GM18868 (cell line): Measurements from ENCODE around the gene SAMD10.
A peak's percentile ranks its signal among the peaks of the same experiment; 100 is the strongest.

Source experiments
- ATAC-seq: cut with Tn5 transposase; IDR thresholded peaks from one replicate; pipeline ENCODE4 v1.9.1; 2021; ENCODE audit warnings: mild to moderate bottlenecking, moderate library complexity; ENCODE audit not compliant: unreplicated experiment

Gene SAMD10

GRCh38 chr20:63957690-63958441, 21.6 kb downstream of the SAMD10 start:
- no peak for ATAC-seq

- no peak for ATAC-seq
These were observed 22.3 kb downstream of the SAMD10 start for GRCh38 chr20:63957004-63957689.

DNA sequence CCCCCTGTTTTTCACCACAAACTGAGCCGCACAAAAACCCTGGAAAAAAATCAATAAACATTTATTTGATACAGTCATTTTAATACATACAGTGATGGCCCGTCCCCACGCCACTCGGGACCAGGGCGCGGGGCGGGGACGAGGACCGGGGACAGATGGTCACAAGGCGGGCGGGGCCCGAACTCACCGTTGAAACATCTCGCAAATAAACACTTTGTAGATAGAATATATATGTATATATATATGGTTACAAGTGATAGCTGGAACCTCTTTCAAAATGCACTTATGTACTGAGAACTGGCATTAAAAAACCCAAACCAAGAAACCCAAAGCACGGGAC, 22.8 kb downstream of the SAMD10 start:
- no peak for ATAC-seq

DNA sequence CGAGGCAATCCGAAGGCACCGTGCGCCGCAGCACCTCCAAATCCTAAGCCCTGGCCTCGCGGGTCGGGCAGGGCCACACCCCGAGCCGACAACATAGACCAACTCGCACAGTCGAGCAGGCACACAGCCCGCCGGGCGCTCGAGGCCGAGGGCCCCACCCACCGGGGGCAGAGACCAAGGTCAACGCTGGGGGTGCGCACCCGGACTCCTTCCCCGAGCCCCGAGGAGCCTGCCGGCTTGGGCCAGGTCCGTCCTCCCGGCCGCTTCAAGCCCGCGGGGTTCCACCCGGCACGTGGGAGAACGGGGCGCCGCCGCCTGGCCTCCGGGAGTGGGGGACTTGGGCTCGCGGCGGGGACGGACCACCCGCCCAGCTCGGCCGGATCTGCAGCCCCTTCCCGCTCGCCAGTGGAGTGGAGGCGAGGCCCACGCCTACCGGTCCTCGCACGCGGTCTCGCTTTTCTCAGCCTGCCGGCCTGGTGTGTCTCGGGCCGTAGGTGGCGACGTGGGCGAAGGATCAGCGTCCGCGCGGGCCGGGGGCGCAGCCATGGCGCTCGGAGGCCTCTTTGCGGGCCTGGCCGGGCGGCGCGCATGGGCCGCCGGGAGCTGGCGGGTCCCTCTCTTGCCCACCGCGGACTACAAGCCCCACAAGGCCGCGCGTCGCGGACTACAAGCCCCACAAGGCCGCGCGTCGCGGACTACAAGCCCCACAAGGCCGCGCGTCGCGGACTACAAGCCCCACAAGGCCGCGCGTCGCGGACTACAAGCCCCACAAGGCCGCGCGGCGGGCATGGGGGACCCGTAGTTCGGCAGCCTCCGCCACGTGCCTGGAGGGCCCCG, 23.4 kb downstream of the SAMD10 start, which contains the start of gene UCKL1:
Gene UCKL1 (minus strand): TSS at position 590 of the 837 bp plus-strand sequence. CDS start 44 bp downstream, at position 546.
- ATAC-seq = peak; percentile 78

- no peak for ATAC-seq
These were observed 24.1 kb downstream of the SAMD10 start for GRCh38 chr20:63955281-63955826.

DNA sequence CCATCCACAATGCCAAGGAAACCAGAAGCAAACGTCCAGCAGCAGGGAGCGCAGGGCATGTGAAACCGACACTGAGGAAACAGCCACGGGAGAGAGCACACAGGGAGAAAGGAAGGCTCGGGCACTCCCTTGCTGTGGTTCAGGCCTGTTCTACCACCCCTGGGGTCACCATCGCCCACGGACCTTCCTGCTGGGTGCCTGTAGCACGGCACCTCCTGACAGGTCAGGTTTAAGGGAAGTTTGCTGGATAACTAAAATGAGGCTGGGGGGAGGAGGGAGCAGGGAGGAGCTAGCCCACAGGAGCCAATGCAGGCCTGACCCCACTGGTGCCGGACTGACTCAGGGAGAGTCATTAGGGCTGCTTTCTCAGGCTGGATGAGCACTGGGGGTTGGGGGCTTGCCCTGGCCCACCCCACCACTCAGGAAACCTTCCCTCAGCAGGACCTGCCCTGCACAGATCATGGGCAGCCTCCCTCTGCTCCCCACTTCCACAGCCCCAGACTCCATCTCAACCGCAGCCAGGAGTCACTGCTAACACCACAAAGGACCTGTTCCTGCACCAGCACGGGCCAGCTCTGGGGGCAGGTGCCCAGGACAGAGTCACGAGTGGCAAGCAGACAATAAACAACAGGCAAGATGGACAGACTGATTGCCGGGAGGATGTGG, 25.5 kb downstream of the SAMD10 start:
- no peak for ATAC-seq

DNA sequence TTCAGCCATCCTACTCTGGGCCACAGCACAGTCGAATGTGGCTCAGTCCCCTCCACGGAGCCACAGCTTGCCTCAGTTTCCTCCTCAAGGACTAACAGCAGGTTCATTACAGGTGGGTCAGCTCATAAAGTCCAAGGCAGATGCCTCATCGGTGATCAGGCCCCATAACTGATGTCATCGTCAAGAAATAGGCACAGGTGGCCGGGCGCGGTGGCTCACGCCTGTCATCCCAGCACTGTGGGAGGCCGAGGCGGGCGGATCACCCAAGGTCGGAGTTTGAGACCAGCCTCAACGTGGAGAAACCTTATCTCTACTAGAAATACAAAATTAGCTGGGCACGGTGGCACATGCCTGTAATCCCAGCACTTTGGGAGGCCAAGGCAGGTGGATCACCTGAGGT, 26.7 kb downstream of the SAMD10 start:
- ATAC-seq = no peak

DNA sequence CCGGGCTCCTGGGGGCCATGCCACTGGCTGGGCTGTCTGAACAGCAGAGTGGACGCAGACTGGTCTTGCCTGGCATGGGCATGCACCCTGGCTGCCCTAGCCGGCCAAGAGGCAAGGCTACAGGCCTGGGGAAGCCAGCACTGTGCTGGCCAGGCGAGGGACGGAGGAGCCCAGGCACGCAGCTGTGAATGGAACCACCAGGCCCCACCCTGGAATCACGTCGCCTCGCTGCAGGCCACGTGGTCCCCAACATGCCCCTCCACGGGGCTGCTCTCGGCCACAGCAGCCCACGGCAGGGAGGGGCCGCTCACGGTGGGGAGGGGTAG, 27.3 kb downstream of the SAMD10 start:
- no peak for ATAC-seq

GRCh38 chr20:63951398-63952209, 27.8 kb downstream of the SAMD10 start:
- ATAC-seq = no peak

- no peak for ATAC-seq
These were observed 28.6 kb downstream of the SAMD10 start for GRCh38 chr20:63950701-63951397.

GRCh38 chr20:63947638-63948456, 31.6 kb downstream of the SAMD10 start:
- no peak for ATAC-seq

DNA sequence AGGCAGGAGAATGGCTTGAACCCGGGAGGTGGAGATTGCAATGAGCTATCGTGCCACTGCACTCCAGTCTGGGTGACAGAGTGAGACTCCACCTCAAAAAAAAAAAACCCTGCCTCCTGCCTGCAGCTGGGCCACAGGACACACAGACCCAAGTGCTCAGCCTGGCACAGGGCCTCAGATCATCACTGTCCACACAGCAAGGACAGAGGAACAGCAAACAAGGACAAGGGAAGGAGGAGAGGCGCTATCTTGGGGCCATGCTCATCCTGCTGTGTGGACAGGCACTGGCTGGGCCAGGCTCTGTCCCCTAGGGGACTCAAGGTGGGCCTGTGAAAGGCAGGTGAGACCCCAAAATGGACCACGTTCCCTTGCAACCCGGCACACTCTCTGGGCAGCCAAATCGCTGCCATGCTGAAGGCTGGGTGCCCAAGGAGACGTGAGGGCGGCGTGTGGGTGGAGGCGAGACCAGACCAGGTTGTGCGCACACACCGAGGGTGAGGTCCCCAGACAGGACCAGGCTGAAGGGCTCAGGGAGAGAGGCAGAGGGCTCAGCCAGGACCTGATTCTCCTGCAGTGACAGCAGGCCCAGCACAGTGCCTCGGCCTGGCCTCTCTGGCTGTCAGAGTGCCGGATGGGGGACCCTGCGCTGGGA, 32.3 kb downstream of the SAMD10 start:
- ATAC-seq = no peak

GRCh38 chr20:63945921-63946920, 33.2 kb downstream of the SAMD10 start:
- no peak for ATAC-seq

GRCh38 chr20:63945031-63945658, 34.3 kb downstream of the SAMD10 start:
- no peak for ATAC-seq

- ATAC-seq = no peak
These were observed 35.1 kb downstream of the SAMD10 start for GRCh38 chr20:63944078-63944941.

- no peak for ATAC-seq
These were observed 35.7 kb downstream of the SAMD10 start for GRCh38 chr20:63943808-63944077.
